Activated CD4-positive, alpha-beta T cell treated with anti-CD3 and anti-CD28 coated beads for 24 hours (primary cell): ENCODE measurements around the gene ACOXL.
A peak's percentile ranks its signal among the peaks of the same experiment; 100 is the strongest.

Experiments
- DNase-seq, 2 donors: peaks; one replicate each; pipeline ENCODE4 v3.0.0-alpha.2; 2020; ENCODE audit warnings: low read depth in 2 of 2

ACOXL gene

GRCh38 chr2:110794390-110794789 lies 62.0 kb downstream of the ACOXL start:
- DNase-seq = no peak

GRCh38 chr2:110794951-110795350 lies 62.6 kb downstream of the ACOXL start:
- DNase-seq = no peak

GRCh38 chr2:110796716-110797301 lies 64.4 kb downstream of the ACOXL start:
- DNase-seq = no peak

GRCh38 chr2:110799376-110799775 lies 67.0 kb downstream of the ACOXL start:
- no peak for DNase-seq

- DNase-seq = no peak
Observed at GRCh38 chr2:110800611-110801402, 68.4 kb downstream of the ACOXL start.

GRCh38 chr2:110802208-110802932 lies 70.0 kb downstream of the ACOXL start:
- DNase-seq = no peak

- DNase-seq = no peak
Observed at GRCh38 chr2:110804433-110804832, 72.1 kb downstream of the ACOXL start.

- peak; percentile 33 to 46 for DNase-seq
Observed at GRCh38 chr2:110804915-110805314, 72.5 kb downstream of the ACOXL start.

GRCh38 chr2:110805894-110806452 lies 73.6 kb downstream of the ACOXL start:
- no peak for DNase-seq

- no peak for DNase-seq
Observed at GRCh38 chr2:110807522-110807921, 75.1 kb downstream of the ACOXL start.

- no peak for DNase-seq
Observed at GRCh38 chr2:110810404-110810803, 78.0 kb downstream of the ACOXL start.

GRCh38 chr2:110812726-110813645 lies 80.6 kb downstream of the ACOXL start:
- DNase-seq = no peak

GRCh38 chr2:110813896-110814295 lies 81.5 kb downstream of the ACOXL start:
- DNase-seq = no peak

GRCh38 chr2:110815938-110816337 lies 83.6 kb downstream of the ACOXL start:
- DNase-seq = no peak

- no peak for DNase-seq
Observed at GRCh38 chr2:110816404-110817365, 84.3 kb downstream of the ACOXL start.

GRCh38 chr2:110818767-110819481 lies 86.6 kb downstream of the ACOXL start:
- no peak for DNase-seq

- no peak for DNase-seq
Observed at GRCh38 chr2:110819711-110820110, 87.3 kb downstream of the ACOXL start.

- DNase-seq = no peak
Observed at GRCh38 chr2:110820128-110820527, 87.8 kb downstream of the ACOXL start.

- no peak for DNase-seq
Observed at GRCh38 chr2:110823165-110823564, 90.8 kb downstream of the ACOXL start.

GRCh38 chr2:110827511-110827910 lies 95.1 kb downstream of the ACOXL start:
- no peak for DNase-seq
